ENCODE results near the gene CYB561.

Gene CYB561

GRCh38 chr17:63407741-63408330 lies 38.3 kb downstream of the CYB561 start:
- peak; percentile 36 for DNase-seq (ENCODE audit: low spot score)

- DNase-seq (ENCODE audit: low spot score) = peak; percentile 79
Observed at GRCh38 chr17:63406689-63407330, 39.3 kb downstream of the CYB561 start.

- peak; percentile 47 for DNase-seq (ENCODE audit: low spot score)
Observed at GRCh38 chr17:63405741-63406261, 40.3 kb downstream of the CYB561 start.

GRCh38 chr17:63405020-63405419 lies 41.1 kb downstream of the CYB561 start:
- DNase-seq (ENCODE audit: low spot score) = no peak

GRCh38 chr17:63402431-63403212 lies 43.5 kb downstream of the CYB561 start:
- peak; percentile 17 for DNase-seq (ENCODE audit: low spot score)

GRCh38 chr17:63399856-63400255 lies 46.2 kb downstream of the CYB561 start:
- peak; percentile 67 for DNase-seq (ENCODE audit: low spot score)

- peak; percentile 54 for DNase-seq (ENCODE audit: low spot score)
Observed at GRCh38 chr17:63399316-63399715, 46.8 kb downstream of the CYB561 start.

- DNase-seq (ENCODE audit: low spot score) = no peak
Observed at GRCh38 chr17:63398680-63399079, 47.4 kb downstream of the CYB561 start.

GRCh38 chr17:63395075-63395805 lies 50.9 kb downstream of the CYB561 start:
- DNase-seq (ENCODE audit: low spot score) = peak; percentile 82

- no peak for DNase-seq (ENCODE audit: low spot score)
Observed at GRCh38 chr17:63390090-63390489, 56.0 kb downstream of the CYB561 start.

- no peak for DNase-seq (ENCODE audit: low spot score)
Observed at GRCh38 chr17:63387656-63388340, 58.3 kb downstream of the CYB561 start.

GRCh38 chr17:63382826-63383225 lies 63.3 kb downstream of the CYB561 start:
- DNase-seq (ENCODE audit: low spot score) = no peak

Measured in GM03348 (cell line).